GM12878 (cell line): ENCODE results near the gene PRKCD. TPM values are rescaled to one million over a fixed set of nuclear protein-coding genes. Genes with fewer than 3 reads are reported as not detected.
A peak's percentile ranks its signal among the peaks of the same experiment; 100 is the strongest.

Experiments
- ATF2 ChIP-seq: IDR thresholded peaks from 2 replicates; pipeline ENCODE4 v1.6.1; 2012; ENCODE audit warnings: low read length, inconsistent platforms
- CEBPZ ChIP-seq: fragments of 150-350 bp; IDR thresholded peaks from 2 replicates; pipeline ENCODE4 v1.6.1; 2016; ENCODE audit warnings: low read depth, low read length
- HDAC6 ChIP-seq: fragments of 200-600 bp; sonication (generic); IDR thresholded peaks from one replicate; pipeline ENCODE4 v1.8.0; 2017; ENCODE audit warnings: antibody characterized with exemption; ENCODE audit not compliant: unreplicated experiment
- KAT2A ChIP-seq: conservative IDR thresholded peaks from 2 replicates; pipeline ENCODE4 v1.6.1; 2011; ENCODE audit warnings: low read depth, low read length; ENCODE audit not compliant: control insufficient read depth
- POLR2A ChIP-seq: IDR thresholded peaks from 2 replicates; pipeline ENCODE4 v1.6.1; 2011; ENCODE audit warnings: low read depth, mild to moderate bottlenecking, low read length
- PRDM15 ChIP-seq: fragments of 450-650 bp; formaldehyde crosslinking; IDR thresholded peaks from 2 replicates; pipeline ENCODE4 v1.4.0; 2020; ENCODE audit warnings: mild to moderate bottlenecking, moderate library complexity
- RFX5 ChIP-seq: IDR thresholded peaks from 2 replicates; pipeline ENCODE4 v1.6.1; 2011; ENCODE audit warnings: low read depth, low read length, improper control_type of control experiment
- ZBTB40 ChIP-seq: fragments of 450-650 bp; IDR thresholded peaks from 2 replicates; pipeline ENCODE4 v1.6.1; 2016; ENCODE audit warnings: mild to moderate bottlenecking, moderate library complexity, borderline replicate concordance
- ZNF217 ChIP-seq: fragments of 450-650 bp; IDR thresholded peaks from 2 replicates; pipeline ENCODE4 v1.6.1; 2017; ENCODE audit warnings: antibody characterized with exemption, mild to moderate bottlenecking
- ZNF24 ChIP-seq: fragments of 450-650 bp; IDR thresholded peaks from 2 replicates; pipeline ENCODE4 v1.6.1; 2017; ENCODE audit warnings: antibody characterized with exemption, mild to moderate bottlenecking
- polyA plus RNA-seq, 11 experiments: library from polyadenylated mRNA; depleted of rRNA in 4 of 11; unstranded in 6 of 11; stranded (reverse) in 5 of 11; fragments of >200 nt; fragmentation: Nextera tagmentation in 4 of 11; fragmentation: Illumina TruSeq in 1 of 11; extraction: Ambion mirVana in 4 of 11; extraction: Trizol in 1 of 11; gene quantifications; 1 replicate in 1 of 11; 2 replicates in 10 of 11; pipeline versions ENCODE4 v1.2.1 to v1.2.3, GENCODE V29; 2011 to 2016; ENCODE audit warnings: inconsistent platforms in 2 of 11, missing spikeins in 2 of 11, low read depth in 1 of 11
- total RNA-seq, 4 experiments: library from RNA; depleted of rRNA in 3 of 4; stranded (reverse); fragments of >200 nt in 3 of 4; fragmentation: Illumina TruSeq in 1 of 4; extraction: Trizol in 1 of 4; gene quantifications; 2 replicates each; pipeline versions ENCODE4 v1.2.1 to v1.2.3, GENCODE V29; 2013 to 2021

The PRKCD gene
- total and polyA plus RNA-seq, 10 of the 15 experiments (the other 5 are each of a cell fraction or from before 2014, with no cell fraction given) = 10.0 to 114 (median 42.4) TPM

- TF ChIP-seq ZBTB40 (no peak), ZNF24 (no peak), POLR2A (peak; percentile 22; the same call in 1 of the 2 replicates), KAT2A (no peak), HDAC6 (no peak), ATF2 (no peak), ZNF217 (no peak), CEBPZ (no peak), RFX5 (no peak), PRDM15 (CRISPR knock-in tag) (no peak)
Measured at GRCh38 chr3:53170325-53171063, 9.5 kb downstream of the PRKCD start (continued).
